ENCODE data around the gene IQCE.

Gene IQCE

GRCh38 chr7:2517678-2518507, 40.9 kb upstream of the IQCE start:
- no peak for DNase-seq (ENCODE audit: insufficient read length, low spot score)
- TF ChIP-seq POLR2A (IDR thresholded peaks at IDR 0.05; ENCODE audit: low read depth, low read length) = no peak
- no peak for FAIRE-seq

GRCh38 chr7:2518737-2519118, 40.1 kb upstream of the IQCE start:
- FAIRE-seq (no peak), DNase-seq (ENCODE audit: insufficient read length, low spot score) (no peak)
- no peak for TF ChIP-seq POLR2A (IDR thresholded peaks at IDR 0.05; ENCODE audit: low read depth, low read length)

GRCh38 chr7:2519119-2519930, 39.5 kb upstream of the IQCE start, which contains the start of gene LFNG:
Gene LFNG (plus strand): TSS chr7:2519774. CDS start chr7:2519862, 88 bp downstream.
- FAIRE-seq = no peak
- peak; percentile 100 for DNase-seq (ENCODE audit: insufficient read length, low spot score)
- peak; percentile 100 for TF ChIP-seq POLR2A (IDR thresholded peaks at IDR 0.05; ENCODE audit: low read depth, low read length)

- FAIRE-seq (no peak), DNase-seq (ENCODE audit: insufficient read length, low spot score) (peak; percentile 96)
- no peak for TF ChIP-seq POLR2A (IDR thresholded peaks at IDR 0.05; ENCODE audit: low read depth, low read length)
These were observed 38.5 kb upstream of the IQCE start for GRCh38 chr7:2520131-2520760.

- TF ChIP-seq POLR2A (IDR thresholded peaks at IDR 0.05; ENCODE audit: low read depth, low read length) = peak; percentile 22; the same call in 1 of the 2 replicates
- no peak for FAIRE-seq
- no peak for DNase-seq (ENCODE audit: insufficient read length, low spot score)
These were observed 38.0 kb upstream of the IQCE start for GRCh38 chr7:2520761-2521290.

GRCh38 chr7:2521341-2521745, 37.4 kb upstream of the IQCE start:
- DNase-seq (ENCODE audit: insufficient read length, low spot score) = no peak
- FAIRE-seq = no peak
- TF ChIP-seq POLR2A (IDR thresholded peaks at IDR 0.05; ENCODE audit: low read depth, low read length) = no peak

GRCh38 chr7:2521952-2522591, 36.7 kb upstream of the IQCE start:
- TF ChIP-seq POLR2A (IDR thresholded peaks at IDR 0.05; ENCODE audit: low read depth, low read length) = no peak
- DNase-seq (ENCODE audit: insufficient read length, low spot score) (peak; percentile 89), FAIRE-seq (no peak)

GRCh38 chr7:2522780-2523433, 35.9 kb upstream of the IQCE start:
- DNase-seq (ENCODE audit: insufficient read length, low spot score) = peak; percentile 97
- no peak; the same call in 1 of the 2 replicates for TF ChIP-seq POLR2A (IDR thresholded peaks at IDR 0.05; ENCODE audit: low read depth, low read length)
- FAIRE-seq = no peak

- DNase-seq (ENCODE audit: insufficient read length, low spot score) (no peak), FAIRE-seq (no peak)
- no peak for TF ChIP-seq POLR2A (IDR thresholded peaks at IDR 0.05; ENCODE audit: low read depth, low read length)
These were observed 35.3 kb upstream of the IQCE start for GRCh38 chr7:2523461-2523936.

- TF ChIP-seq POLR2A (IDR thresholded peaks at IDR 0.05; ENCODE audit: low read depth, low read length) = 0 out of 2 replicates have a peak, but pooled peaks have one; percentile 19
- DNase-seq (ENCODE audit: insufficient read length, low spot score) (peak; percentile 89), FAIRE-seq (no peak)
These were observed 34.6 kb upstream of the IQCE start for GRCh38 chr7:2523941-2524807.

- no peak for DNase-seq (ENCODE audit: insufficient read length, low spot score)
- FAIRE-seq = no peak
- TF ChIP-seq POLR2A (IDR thresholded peaks at IDR 0.05; ENCODE audit: low read depth, low read length) = no peak
These were observed 33.7 kb upstream of the IQCE start for GRCh38 chr7:2524808-2525657.
